GM04504 (cell line): Measurements from ENCODE around the gene SLC17A5.
"Not testable (repeated sequence)": the region's sequence is repeated elsewhere in the genome, so short reads cannot be mapped to it uniquely, and the experiment has no call there.

Experiments used
- DNase-seq: peaks from one replicate; pipeline ENCODE4 v3.0.0-alpha.2; 2012; ENCODE audit warnings: low read depth

Gene SLC17A5

GRCh38 chr6:73565767-73566485 is 87.9 kb downstream of the SLC17A5 start:
- no peak for DNase-seq

DNA sequence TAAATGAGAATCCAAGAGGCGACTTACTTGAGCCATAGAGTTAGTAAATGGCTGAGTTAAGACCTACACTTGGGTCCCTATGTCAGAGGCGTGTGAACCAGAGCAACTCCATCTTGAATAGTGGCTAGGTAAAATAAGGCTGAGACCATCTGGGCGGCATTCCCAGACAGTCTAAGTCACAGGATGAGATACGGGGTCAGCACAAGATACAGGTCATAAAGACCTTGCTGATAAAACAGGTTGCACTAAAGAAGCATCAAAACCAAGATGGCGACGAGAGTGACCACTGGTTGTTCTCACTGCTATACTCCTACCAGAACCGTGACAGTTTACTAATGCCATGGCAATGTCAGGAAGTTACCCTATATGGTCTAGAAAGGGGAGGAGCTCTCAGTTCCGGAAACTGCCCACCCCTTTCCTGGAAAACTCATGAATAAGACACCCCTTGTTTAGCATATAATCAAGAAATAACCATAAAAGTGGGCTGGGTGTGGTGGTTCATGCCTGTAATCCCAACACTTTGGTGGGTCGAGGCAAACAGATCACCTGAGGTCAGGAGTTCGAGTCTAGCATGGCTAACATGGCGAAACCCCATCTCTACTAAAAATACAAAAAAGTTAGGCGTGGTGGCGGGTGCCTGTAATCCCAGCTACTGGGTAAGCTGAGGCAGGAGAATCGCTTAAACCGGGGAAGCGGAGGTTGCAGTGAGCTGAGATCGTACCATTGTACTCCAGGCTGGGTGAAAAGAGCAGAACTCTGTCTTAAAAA is 89.0 kb downstream of the SLC17A5 start:
- no peak for DNase-seq

DNA sequence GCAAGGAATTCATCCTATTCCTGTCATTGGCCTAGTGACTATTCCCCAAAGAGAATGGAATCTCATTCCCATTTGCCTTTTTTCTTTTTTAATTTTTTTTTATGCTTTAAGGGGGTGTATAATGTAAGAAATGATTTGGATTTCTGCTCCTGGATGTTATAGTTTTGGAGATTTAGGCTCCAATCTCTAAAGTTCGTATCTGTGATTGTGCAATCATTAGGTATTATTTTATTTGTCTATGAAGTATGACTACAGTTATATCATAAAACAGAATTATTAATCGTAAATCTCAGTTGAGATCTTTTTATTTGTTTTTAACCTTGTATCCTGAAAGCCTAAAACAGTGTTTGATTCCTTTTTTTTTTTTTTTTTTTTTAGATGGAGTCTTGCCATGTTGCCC is 91.2 kb downstream of the SLC17A5 start:
- DNase-seq = no peak

- no peak for DNase-seq
Measured at GRCh38 chr6:73560853-73561407, 92.9 kb downstream of the SLC17A5 start.

DNA sequence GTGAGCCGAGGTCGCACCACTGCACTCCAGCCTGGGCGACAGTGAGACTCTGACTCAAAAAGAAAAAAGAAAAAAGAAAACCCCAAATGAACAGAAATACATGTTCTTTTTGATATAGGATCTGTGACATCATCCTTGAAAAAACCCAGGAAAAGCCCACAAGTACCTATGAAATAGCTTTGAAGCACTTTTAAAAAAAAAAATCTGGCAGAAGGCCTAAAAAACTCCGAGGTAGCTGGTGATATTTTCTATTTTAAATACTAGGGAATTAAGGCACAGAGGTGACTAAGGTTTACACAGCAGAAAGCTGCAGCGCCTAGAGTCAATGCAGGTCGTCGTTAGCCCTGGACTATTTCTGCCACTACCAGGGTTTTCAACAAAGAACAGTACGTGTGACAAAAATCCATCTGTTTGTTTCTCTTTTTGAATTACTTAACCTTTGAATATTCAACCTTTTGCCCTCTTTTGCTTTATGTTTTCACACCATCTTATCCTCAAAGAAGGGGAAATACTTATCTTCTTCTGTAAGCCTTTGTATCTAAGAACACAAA is 93.5 kb downstream of the SLC17A5 start:
- no peak for DNase-seq

- DNase-seq = not testable (repeated sequence)
Measured at GRCh38 chr6:73559399-73559794, 94.4 kb downstream of the SLC17A5 start.

GRCh38 chr6:73558624-73559398 is 95.0 kb downstream of the SLC17A5 start:
- DNase-seq = no peak

- DNase-seq = no peak
Measured at GRCh38 chr6:73556836-73557235, 97.0 kb downstream of the SLC17A5 start.

- not testable (repeated sequence) for DNase-seq
Measured at GRCh38 chr6:73555380-73555949, 98.3 kb downstream of the SLC17A5 start.

- DNase-seq = not testable (repeated sequence)
Measured at GRCh38 chr6:73551115-73551514, 102.7 kb downstream of the SLC17A5 start.

DNA sequence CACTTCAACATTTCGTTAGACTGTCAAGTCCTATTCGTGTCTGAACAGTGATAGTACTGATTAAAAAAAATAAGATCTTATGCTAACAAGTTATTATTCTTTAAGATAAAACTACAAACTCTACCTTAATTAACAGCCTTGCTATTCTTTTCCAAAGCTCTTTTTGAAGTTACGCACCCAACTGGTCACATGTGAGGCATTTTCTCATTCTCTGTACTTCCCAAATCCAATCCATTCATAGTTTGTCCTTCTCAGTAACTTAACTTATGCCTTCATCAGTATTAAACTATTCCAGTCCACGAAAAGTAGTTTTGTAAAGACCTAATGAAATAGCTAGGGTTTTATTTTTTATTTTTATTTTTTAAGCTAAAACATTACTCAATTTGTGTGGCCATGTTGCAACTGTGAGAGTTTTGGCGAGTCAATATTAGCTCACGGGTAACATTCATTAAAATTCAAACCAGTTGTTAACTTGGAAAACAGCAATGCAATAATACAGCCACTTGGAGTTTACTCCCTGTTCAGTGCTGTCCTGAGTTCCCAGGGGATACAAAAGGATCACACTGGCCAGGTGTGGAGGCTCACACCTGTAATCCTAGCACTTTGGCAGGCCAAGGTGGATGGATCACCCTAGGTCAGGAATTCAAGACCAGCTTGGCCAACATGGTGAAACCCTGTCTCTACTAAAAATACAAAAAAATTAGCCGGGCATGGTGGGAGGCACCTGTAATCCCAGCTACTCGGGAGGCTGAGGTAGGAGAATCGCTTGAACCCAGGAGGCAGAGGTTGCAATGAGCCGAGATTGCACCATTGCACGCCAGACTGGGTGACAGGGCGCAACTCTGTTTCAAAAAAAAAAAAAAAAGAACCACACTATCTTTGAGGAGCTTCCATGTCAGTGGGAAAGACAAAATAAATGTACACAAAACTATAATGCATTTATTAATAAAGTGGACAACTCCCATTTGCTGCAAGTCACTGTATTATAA is 105.0 kb downstream of the SLC17A5 start:
- no peak for DNase-seq

DNA sequence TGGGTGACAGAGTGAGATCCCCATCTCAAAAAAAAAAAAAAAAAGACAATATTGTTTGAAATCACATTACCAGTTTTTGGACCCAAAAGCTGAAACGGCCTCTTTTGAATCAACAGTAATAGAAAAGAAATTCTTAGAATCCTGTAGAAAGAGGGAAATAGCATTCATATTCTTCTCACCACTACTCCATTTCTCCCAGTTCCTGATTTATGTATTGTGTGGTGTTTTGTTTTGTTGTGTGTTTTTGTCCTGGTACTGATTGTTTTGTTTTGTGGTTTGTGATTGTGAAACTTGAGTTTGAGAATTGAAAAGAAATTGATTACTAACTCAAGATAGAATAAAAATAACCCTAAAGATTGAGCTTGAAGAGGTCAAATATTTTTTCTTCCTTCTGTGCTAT is 106.8 kb downstream of the SLC17A5 start:
- DNase-seq = no peak
